ENCODE measurements around the gene FNDC1.

DNA sequence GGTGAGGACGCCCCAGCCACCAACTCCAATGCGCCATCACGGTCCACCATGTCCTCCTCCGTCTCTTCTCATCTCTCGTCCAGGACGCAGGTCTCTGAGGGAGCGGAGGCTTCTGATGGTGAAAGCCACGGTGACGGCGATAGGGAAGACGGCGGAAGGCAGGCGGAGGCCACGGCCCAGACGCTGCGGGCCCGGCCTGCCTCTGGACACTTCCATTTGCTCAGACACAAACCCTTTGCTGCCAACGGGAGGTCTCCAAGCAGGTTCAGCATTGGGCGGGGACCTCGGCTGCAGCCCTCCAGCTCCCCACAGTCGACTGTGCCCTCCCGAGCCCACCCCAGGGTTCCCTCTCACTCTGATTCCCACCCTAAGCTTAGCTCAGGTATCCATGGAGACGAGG, 63.6 kb downstream of the FNDC1 start:
- no peak for TF ChIP-seq CTCF (conservative IDR thresholded peaks at IDR 0.05 in 1 of 2, IDR thresholded peaks at IDR 0.05 in 1 of 2; ENCODE audit: extremely low read depth in 1 of 2, insufficient read depth in 1 of 2, low read depth in 1 of 2, low read length in 2 of 2)
- no peak for TF ChIP-seq EZH2 (IDR thresholded peaks at IDR 0.05; ENCODE audit: borderline replicate concordance, low read length)
